A549 (cell line): Measurements from ENCODE around the gene SLC7A11. TPM values are rescaled to one million over a fixed set of nuclear protein-coding genes. Genes with fewer than 3 reads are reported as not detected.
A peak's percentile ranks its signal among the peaks of the same experiment; 100 is the strongest.

Experiments used
- ATAC-seq, 2 experiments: fragments of 200-7000 bp in 1 of 2; fragments of >200 bp in 1 of 2; cut with Nextera tagmentation in 1 of 2; cut with Tn5 transposase in 1 of 2; 3 replicates each; pipeline versions ENCODE4 v1.8.0 to v1.9.1; 2018 to 2020; ENCODE audit warnings: mild to moderate bottlenecking in 1 of 2, moderate library complexity in 1 of 2
- CTCF ChIA-PET: fragments of 300-600 bp; sonication (Branson Sonifier 250); formaldehyde crosslinking; extraction: SDS; loops from one replicate; lab custom pipeline; 2021; ENCODE audit warnings: antibody characterized with exemption, inconsistent platforms; lab: Yijun Ruan, JAX
- POLR2A ChIA-PET: fragments of 350-600 bp; formaldehyde crosslinking; extraction: SDS; loops from one replicate; lab custom pipeline; 2021; ENCODE audit warnings: antibody characterized with exemption, inconsistent platforms; lab: Yijun Ruan, JAX
- DNase-seq, 2 experiments: peaks; one replicate each; pipeline versions ENCODE4 v3.0.0 to v3.0.0-alpha.2; 2011 to 2016; ENCODE audit warnings: low read depth in 1 of 2, low spot score in 1 of 2
- FAIRE-seq: peaks from 2 replicates; lab custom pipeline; 2011; peaks lifted over from hg19 to GRCh38; lab: Jason Lieb, UNC
- H3K27ac ChIP-seq, 2 experiments: fragments of >200 bp; sonication (Bioruptor Twin); formaldehyde crosslinking; 3 replicates each; pipeline ENCODE4 v1.5.1; 2016 to 2017
- H3K4me1 ChIP-seq: fragments of >200 bp; sonication (Bioruptor Twin); formaldehyde crosslinking; 3 replicates; pipeline ENCODE4 v1.6.1; 2016
- H3K4me2 ChIP-seq: fragments of >200 bp; sonication (Bioruptor Twin); formaldehyde crosslinking; 3 replicates; pipeline ENCODE4 v1.6.1; 2016
- H3K4me3 ChIP-seq: fragments of >200 bp; sonication (Bioruptor Twin); formaldehyde crosslinking; 3 replicates; pipeline ENCODE4 v1.5.1; 2016
- H3K9me3 ChIP-seq: fragments of >200 bp; sonication (Bioruptor Twin); formaldehyde crosslinking; 3 replicates; pipeline ENCODE4 v1.6.1; 2016
- BHLHE40 ChIP-seq: IDR thresholded peaks from 2 replicates; pipeline ENCODE4 v1.6.1; 2012; ENCODE audit warnings: low read depth, low read length, inconsistent platforms
- EP300 ChIP-seq, 2 experiments: fragments of >200 bp; sonication (Bioruptor Twin); formaldehyde crosslinking; IDR thresholded peaks; 2 replicates in 1 of 2; 3 replicates in 1 of 2; pipeline ENCODE4 v1.6.1; 2016 to 2017
- ESRRA ChIP-seq: fragments of 150-350 bp; IDR thresholded peaks from 2 replicates; pipeline ENCODE4 v1.6.1; 2014; ENCODE audit warnings: mild to moderate bottlenecking, low read length, borderline replicate concordance
- FOSB ChIP-seq: fragments of 250-450 bp; sonication (Bioruptor Pico); IDR thresholded peaks from 2 replicates; pipeline ENCODE4 v1.5.0; 2020; ENCODE audit warnings: mild to moderate bottlenecking, moderate library complexity
- FOSL2 ChIP-seq, 2 experiments: fragments of 450-650 bp in 1 of 2; fragments of >200 bp in 1 of 2; sonication (Bioruptor Twin) in 1 of 2; formaldehyde crosslinking; IDR thresholded peaks; 2 replicates each; pipeline versions ENCODE4 v1.5.0 to v1.6.1; 2016 to 2020; ENCODE audit warnings: mild to moderate bottlenecking in 1 of 2, moderate library complexity in 1 of 2
- HEYL ChIP-seq: fragments of 250-450 bp; sonication (Bioruptor Pico); IDR thresholded peaks from 2 replicates; pipeline ENCODE4 v1.8.0; 2021; ENCODE audit warnings: mild to moderate bottlenecking, moderate library complexity
- HOXA7 ChIP-seq: fragments of 250-450 bp; sonication (Bioruptor Pico); IDR thresholded peaks from 2 replicates; pipeline ENCODE4 v1.5.0; 2020; ENCODE audit warnings: mild to moderate bottlenecking, moderate library complexity
- HOXB13 ChIP-seq: fragments of 250-450 bp; sonication (Bioruptor Pico); IDR thresholded peaks from 2 replicates; pipeline ENCODE4 v1.5.0; 2020; ENCODE audit warnings: low read depth, mild to moderate bottlenecking, moderate library complexity
- JUN ChIP-seq, 2 experiments: fragments of >200 bp; sonication (Bioruptor Twin); formaldehyde crosslinking; IDR thresholded peaks; 2 replicates in 1 of 2; 3 replicates in 1 of 2; pipeline ENCODE4 v1.6.1; 2016 to 2017
- JUNB ChIP-seq: fragments of >200 bp; sonication (Bioruptor Twin); formaldehyde crosslinking; IDR thresholded peaks from 2 replicates; pipeline ENCODE4 v1.6.1; 2016
- KDM1A ChIP-seq: fragments of 200-600 bp; sonication (generic); IDR thresholded peaks from 2 replicates; pipeline ENCODE4 v1.6.1; 2016; ENCODE audit warnings: low read depth, mild to moderate bottlenecking
- KDM5A ChIP-seq: fragments of 200-600 bp; sonication (generic); IDR thresholded peaks from 2 replicates; pipeline ENCODE4 v1.6.1; 2016; ENCODE audit warnings: antibody characterized with exemption, mild to moderate bottlenecking
- MAFK ChIP-seq: fragments of 450-650 bp; IDR thresholded peaks from 2 replicates; pipeline ENCODE4 v1.6.1; 2014; ENCODE audit not compliant: partially characterized antibody
- NPAS2 ChIP-seq: fragments of 250-450 bp; sonication (Bioruptor Pico); IDR thresholded peaks from 2 replicates; pipeline ENCODE4 v1.8.0; 2022; ENCODE audit warnings: mild to moderate bottlenecking, moderate library complexity, borderline replicate concordance
- NR3C1 ChIP-seq: fragments of >200 bp; sonication (Bioruptor Twin); formaldehyde crosslinking; IDR thresholded peaks from 3 replicates; pipeline ENCODE4 v1.6.1; 2017
- RCOR1 ChIP-seq: fragments of 150-350 bp; IDR thresholded peaks from 2 replicates; pipeline ENCODE4 v1.6.1; 2014; ENCODE audit warnings: antibody characterized with exemption, low read length, low read depth
- RNF2 ChIP-seq: fragments of 200-600 bp; sonication (generic); IDR thresholded peaks from 2 replicates; pipeline ENCODE4 v1.6.1; 2016; ENCODE audit warnings: low read depth, mild to moderate bottlenecking, antibody characterized with exemption, moderate library complexity, borderline replicate concordance
- SMC3 ChIP-seq: fragments of >200 bp; sonication (Bioruptor Twin); formaldehyde crosslinking; IDR thresholded peaks from 3 replicates; pipeline ENCODE4 v1.6.1; 2018; ENCODE audit warnings: inconsistent platforms
- SREBF2 ChIP-seq: fragments of 450-650 bp; IDR thresholded peaks from 2 replicates; pipeline ENCODE4 v1.6.1; 2014; ENCODE audit warnings: mild to moderate bottlenecking, moderate library complexity
- TFCP2L1 ChIP-seq: fragments of 250-450 bp; sonication (Bioruptor Pico); IDR thresholded peaks from 2 replicates; pipeline ENCODE4 v1.5.0; 2021; ENCODE audit warnings: mild to moderate bottlenecking
- ZC3H11A ChIP-seq: fragments of 450-650 bp; IDR thresholded peaks from 2 replicates; pipeline ENCODE4 v1.6.1; 2014; ENCODE audit warnings: antibody characterized with exemption, mild to moderate bottlenecking
- ZSCAN20 ChIP-seq: fragments of 250-450 bp; sonication (Bioruptor Pico); IDR thresholded peaks from 2 replicates; pipeline ENCODE4 v1.8.0; 2022; ENCODE audit warnings: mild to moderate bottlenecking, moderate library complexity
- WGBS: methylation state at CpG from one replicate; pipeline ENCODE4 v1.1.6; 2017; ENCODE audit errors: missing lambda C conversion rate; 5-methylcytosine and 5-hydroxymethylcytosine counted together
- polyA plus RNA-seq, 4 experiments: library from polyadenylated mRNA; depleted of rRNA in 3 of 4; stranded (reverse); fragments of >200 nt; fragmentation: RNase III in 1 of 4; extraction: RNeasy Plus Mini Kit Qiagen cat#74134 plus additional on column Dnase treatment in 1 of 4; gene quantifications; 2 replicates in 3 of 4; 3 replicates in 1 of 4; pipeline ENCODE4 v1.2.3, GENCODE V29; 2011 to 2017
- TF ChIP-seq, protein P1 (sequence below): IDR thresholded peaks from 2 replicates; pipeline ENCODE4 v1.6.1; 2012; ENCODE audit warnings: low read depth, borderline replicate concordance
- TF ChIP-seq, protein P2 (sequence below): fragments of >200 bp; sonication (Bioruptor Twin); formaldehyde crosslinking; IDR thresholded peaks from 2 replicates; pipeline ENCODE4 v1.6.1; 2016
- TF ChIP-seq, protein P3 (sequence below): IDR thresholded peaks from 2 replicates; pipeline ENCODE4 v1.6.1; 2012
- TF ChIP-seq, protein P4 (sequence below): fragments of 250-450 bp; sonication (Bioruptor Pico); IDR thresholded peaks from 2 replicates; pipeline ENCODE4 v1.5.0; 2021; ENCODE audit warnings: mild to moderate bottlenecking, moderate library complexity, borderline replicate concordance
- TF ChIP-seq, protein P5 (sequence below): fragments of 150-350 bp; IDR thresholded peaks from 2 replicates; pipeline ENCODE4 v1.6.1; 2014; ENCODE audit warnings: low read depth, mild to moderate bottlenecking, low read length
- TF ChIP-seq, protein P6 (sequence below): fragments of >200 bp; sonication (Bioruptor Twin); formaldehyde crosslinking; IDR thresholded peaks from 3 replicates; pipeline ENCODE4 v1.5.1; 2016
- TF ChIP-seq, protein P7 (sequence below): fragments of 250-450 bp; sonication (Bioruptor Pico); IDR thresholded peaks from 2 replicates; pipeline ENCODE4 v1.5.0; 2020; ENCODE audit warnings: low read depth, mild to moderate bottlenecking, moderate library complexity

SLC7A11 gene
- polyA plus RNA-seq, 2 of the 4 experiments (the other 2 are of a cell fraction) = 52.4 to 161 TPM

DNA sequence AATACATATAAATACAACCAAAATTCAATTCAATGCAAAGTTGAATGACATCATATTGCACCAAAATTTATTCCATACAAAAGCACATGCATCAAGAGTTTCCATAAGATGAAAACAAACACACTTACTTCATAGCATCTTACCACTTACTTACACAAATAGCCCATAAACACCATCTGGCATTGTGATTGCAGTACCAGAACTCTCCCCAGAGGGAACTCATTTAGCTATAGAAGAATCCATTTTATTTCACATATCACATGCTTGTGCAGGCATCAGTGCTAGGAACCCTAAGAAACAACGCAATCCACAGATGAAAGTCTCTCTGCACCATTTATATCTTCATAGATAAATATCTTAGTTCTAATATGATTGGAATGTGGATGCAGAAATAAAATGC, 77.9 kb downstream of the SLC7A11 start:
- H3K4me2 ChIP-seq = no peak overlapping the region
- CTCF ChIA-PET = interaction anchor here (0.9 kb wide), 1 partner anchor 9 kb away, joined by 4 read pairs; no protein-coding TSS in a partner anchor
- FAIRE-seq (no peak), DNase-seq (no peak), ATAC-seq (peak; percentile 51 to 54; a peak in 3 of 6 replicates)
- peaks cover 32% of the 10 kb centered on the region for H3K4me1 ChIP-seq
- no peak overlapping the region for H3K27ac ChIP-seq
- POLR2A ChIA-PET = no interaction called here
- H3K4me3 ChIP-seq = no peak overlapping the region
- TF ChIP-seq RNF2 = no peak
- TF ChIP-seq, all 56 proteins: peak for 0
- 100% methylated on average over 1 of the region's 1 CpG for WGBS
- no peaks in the 10 kb centered on the region for H3K9me3 ChIP-seq

DNA sequence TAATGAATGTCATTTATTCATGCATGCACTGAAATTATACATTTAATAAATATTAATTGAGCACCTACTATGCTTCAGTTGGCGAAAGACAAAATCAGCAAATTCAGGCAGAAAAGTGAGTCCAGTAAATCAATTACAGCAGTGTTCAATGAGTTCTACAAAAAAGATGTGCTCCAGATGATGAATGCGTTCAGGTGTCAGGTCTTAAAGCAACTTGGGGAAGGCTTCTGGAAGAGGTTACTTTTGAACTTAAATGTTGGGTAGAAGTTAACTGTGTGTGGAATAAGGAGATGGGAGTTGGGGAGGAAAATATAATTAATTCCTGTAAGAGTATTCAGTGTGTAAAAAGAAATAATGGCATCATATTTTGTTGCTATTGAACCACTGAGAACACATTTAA, 79.0 kb downstream of the SLC7A11 start:
- no peak overlapping the region for H3K27ac ChIP-seq
- H3K4me2 ChIP-seq = no peak overlapping the region
- DNase-seq = no peak
- H3K4me3 ChIP-seq = no peak overlapping the region
- H3K9me3 ChIP-seq = no peaks in the 10 kb centered on the region
- WGBS = 94% methylated on average over 2 of the region's 2 CpGs
- POLR2A ChIA-PET = no interaction called here
- peaks cover 42% of the 10 kb centered on the region for H3K4me1 ChIP-seq
- no peak for ATAC-seq
- CTCF ChIA-PET = no interaction called here
- no peak for FAIRE-seq
- TF ChIP-seq FOSL2 (IDR thresholded peaks at IDR 0.05) (no peak), FOSL2 (CRISPR knock-in tag; IDR thresholded peaks at IDR 0.05) (no peak), FOSB (CRISPR knock-in tag) (no peak), HEYL (CRISPR knock-in tag) (no peak), ESRRA (no peak), RCOR1 (no peak), SMC3 (no peak), JUNB (no peak), ZC3H11A (no peak), BHLHE40 (no peak)
- TF ChIP-seq, protein P1, sequence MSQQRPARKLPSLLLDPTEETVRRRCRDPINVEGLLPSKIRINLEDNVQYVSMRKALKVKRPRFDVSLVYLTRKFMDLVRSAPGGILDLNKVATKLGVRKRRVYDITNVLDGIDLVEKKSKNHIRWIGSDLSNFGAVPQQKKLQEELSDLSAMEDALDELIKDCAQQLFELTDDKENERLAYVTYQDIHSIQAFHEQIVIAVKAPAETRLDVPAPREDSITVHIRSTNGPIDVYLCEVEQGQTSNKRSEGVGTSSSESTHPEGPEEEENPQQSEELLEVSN = no peak
- TF ChIP-seq, protein P2, sequence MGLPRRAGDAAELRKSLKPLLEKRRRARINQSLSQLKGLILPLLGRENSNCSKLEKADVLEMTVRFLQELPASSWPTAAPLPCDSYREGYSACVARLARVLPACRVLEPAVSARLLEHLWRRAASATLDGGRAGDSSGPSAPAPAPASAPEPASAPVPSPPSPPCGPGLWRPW = no peak
- TF ChIP-seq, protein P3, sequence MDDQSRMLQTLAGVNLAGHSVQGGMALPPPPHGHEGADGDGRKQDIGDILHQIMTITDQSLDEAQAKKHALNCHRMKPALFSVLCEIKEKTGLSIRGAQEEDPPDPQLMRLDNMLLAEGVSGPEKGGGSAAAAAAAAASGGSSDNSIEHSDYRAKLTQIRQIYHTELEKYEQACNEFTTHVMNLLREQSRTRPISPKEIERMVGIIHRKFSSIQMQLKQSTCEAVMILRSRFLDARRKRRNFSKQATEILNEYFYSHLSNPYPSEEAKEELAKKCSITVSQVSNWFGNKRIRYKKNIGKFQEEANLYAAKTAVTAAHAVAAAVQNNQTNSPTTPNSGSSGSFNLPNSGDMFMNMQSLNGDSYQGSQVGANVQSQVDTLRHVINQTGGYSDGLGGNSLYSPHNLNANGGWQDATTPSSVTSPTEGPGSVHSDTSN = no peak

DNA sequence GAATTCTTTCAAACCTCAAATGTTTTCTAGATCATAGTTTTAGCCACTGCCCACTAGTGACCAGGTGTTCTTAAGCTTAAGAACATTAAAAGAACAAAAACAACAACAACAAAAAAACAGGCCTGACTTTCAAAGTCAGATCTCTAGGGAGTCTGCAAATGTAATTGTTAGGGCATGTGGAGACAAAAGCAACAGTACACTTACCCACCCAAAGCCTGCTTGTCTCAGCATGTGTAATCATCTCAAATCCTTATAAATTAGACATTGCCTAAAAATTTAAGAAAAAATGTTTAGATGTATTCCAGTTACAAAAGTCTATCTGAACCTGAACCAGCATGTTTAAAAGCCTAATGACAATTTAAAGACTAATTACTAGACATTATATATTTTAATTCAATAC, 79.9 kb downstream of the SLC7A11 start:
- ATAC-seq (no peak), FAIRE-seq (no peak), DNase-seq (no peak)
- Histone ChIP-seq H3K27ac (no peak overlapping the region), H3K4me2 (no peak overlapping the region), H3K4me3 (no peak overlapping the region), H3K9me3 (no peaks in the 10 kb centered on the region), H3K4me1 (peaks cover 42% of the 10 kb centered on the region)
- TF ChIP-seq NPAS2 (CRISPR knock-in tag) = no peak
- no peak for TF ChIP-seq HOXB13 (CRISPR knock-in tag)
- no peak for TF ChIP-seq RNF2
- TF ChIP-seq NR3C1 = no peak
- TF ChIP-seq MAFK = no peak
- no peak for TF ChIP-seq BHLHE40
- TF ChIP-seq ZSCAN20 = no peak
- TF ChIP-seq, protein P4, sequence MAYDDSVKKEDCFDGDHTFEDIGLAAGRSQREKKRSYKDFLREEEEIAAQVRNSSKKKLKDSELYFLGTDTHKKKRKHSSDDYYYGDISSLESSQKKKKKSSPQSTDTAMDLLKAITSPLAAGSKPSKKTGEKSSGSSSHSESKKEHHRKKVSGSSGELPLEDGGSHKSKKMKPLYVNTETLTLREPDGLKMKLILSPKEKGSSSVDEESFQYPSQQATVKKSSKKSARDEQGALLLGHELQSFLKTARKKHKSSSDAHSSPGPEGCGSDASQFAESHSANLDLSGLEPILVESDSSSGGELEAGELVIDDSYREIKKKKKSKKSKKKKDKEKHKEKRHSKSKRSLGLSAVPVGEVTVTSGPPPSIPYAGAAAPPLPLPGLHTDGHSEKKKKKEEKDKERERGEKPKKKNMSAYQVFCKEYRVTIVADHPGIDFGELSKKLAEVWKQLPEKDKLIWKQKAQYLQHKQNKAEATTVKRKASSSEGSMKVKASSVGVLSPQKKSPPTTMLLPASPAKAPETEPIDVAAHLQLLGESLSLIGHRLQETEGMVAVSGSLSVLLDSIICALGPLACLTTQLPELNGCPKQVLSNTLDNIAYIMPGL (CRISPR knock-in tag) = no peak
- TF ChIP-seq, protein P5, sequence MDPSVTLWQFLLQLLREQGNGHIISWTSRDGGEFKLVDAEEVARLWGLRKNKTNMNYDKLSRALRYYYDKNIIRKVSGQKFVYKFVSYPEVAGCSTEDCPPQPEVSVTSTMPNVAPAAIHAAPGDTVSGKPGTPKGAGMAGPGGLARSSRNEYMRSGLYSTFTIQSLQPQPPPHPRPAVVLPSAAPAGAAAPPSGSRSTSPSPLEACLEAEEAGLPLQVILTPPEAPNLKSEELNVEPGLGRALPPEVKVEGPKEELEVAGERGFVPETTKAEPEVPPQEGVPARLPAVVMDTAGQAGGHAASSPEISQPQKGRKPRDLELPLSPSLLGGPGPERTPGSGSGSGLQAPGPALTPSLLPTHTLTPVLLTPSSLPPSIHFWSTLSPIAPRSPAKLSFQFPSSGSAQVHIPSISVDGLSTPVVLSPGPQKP = no peak
- TF ChIP-seq JUNB = no peak
- TF ChIP-seq JUN (IDR thresholded peaks at IDR 0.05) = no peak
- TF ChIP-seq, protein P6, sequence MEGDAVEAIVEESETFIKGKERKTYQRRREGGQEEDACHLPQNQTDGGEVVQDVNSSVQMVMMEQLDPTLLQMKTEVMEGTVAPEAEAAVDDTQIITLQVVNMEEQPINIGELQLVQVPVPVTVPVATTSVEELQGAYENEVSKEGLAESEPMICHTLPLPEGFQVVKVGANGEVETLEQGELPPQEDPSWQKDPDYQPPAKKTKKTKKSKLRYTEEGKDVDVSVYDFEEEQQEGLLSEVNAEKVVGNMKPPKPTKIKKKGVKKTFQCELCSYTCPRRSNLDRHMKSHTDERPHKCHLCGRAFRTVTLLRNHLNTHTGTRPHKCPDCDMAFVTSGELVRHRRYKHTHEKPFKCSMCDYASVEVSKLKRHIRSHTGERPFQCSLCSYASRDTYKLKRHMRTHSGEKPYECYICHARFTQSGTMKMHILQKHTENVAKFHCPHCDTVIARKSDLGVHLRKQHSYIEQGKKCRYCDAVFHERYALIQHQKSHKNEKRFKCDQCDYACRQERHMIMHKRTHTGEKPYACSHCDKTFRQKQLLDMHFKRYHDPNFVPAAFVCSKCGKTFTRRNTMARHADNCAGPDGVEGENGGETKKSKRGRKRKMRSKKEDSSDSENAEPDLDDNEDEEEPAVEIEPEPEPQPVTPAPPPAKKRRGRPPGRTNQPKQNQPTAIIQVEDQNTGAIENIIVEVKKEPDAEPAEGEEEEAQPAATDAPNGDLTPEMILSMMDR = no peak
- TF ChIP-seq HOXA7 (CRISPR knock-in tag) = no peak
- TF ChIP-seq KDM1A = no peak
- TF ChIP-seq, protein P7, sequence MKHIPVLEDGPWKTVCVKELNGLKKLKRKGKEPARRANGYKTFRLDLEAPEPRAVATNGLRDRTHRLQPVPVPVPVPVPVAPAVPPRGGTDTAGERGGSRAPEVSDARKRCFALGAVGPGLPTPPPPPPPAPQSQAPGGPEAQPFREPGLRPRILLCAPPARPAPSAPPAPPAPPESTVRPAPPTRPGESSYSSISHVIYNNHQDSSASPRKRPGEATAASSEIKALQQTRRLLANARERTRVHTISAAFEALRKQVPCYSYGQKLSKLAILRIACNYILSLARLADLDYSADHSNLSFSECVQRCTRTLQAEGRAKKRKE (CRISPR knock-in tag) = no peak
- TF ChIP-seq SREBF2 = no peak
- TF ChIP-seq TFCP2L1 (CRISPR knock-in tag) = no peak
- TF ChIP-seq ZC3H11A = no peak
- no peak for TF ChIP-seq KDM5A
- no peak for TF ChIP-seq EP300 (IDR thresholded peaks at IDR 0.05)
- ChIA-PET CTCF (no interaction called here), POLR2A (no interaction called here)
